ENCODE data around the gene CMC1.
"Not testable (repeated sequence)": the region's sequence is repeated elsewhere in the genome, so short reads cannot be mapped to it uniquely, and the experiment has no call there.

Gene CMC1

GRCh38 chr3:28267984-28268849, 26.8 kb downstream of the CMC1 start:
- Histone ChIP-seq H3K9ac (ENCODE audit: low read depth, low read length) (no peak overlapping the region), H3K4me2 (ENCODE audit: insufficient read depth, low read length) (no peak overlapping the region), H3K9me3 (ENCODE audit: insufficient read depth, low read length, severe bottlenecking) (peaks cover 7% of the 10 kb centered on the region), H3K4me3 (ENCODE audit: low read depth in 1 of 2, low read length in 2 of 2) (no peak overlapping the region), H3K27me3 (ENCODE audit: insufficient read depth, low read length, poor library complexity) (no peaks in the 10 kb centered on the region), H3K36me3 (ENCODE audit: insufficient read depth, low read length) (peaks cover 62% of the 10 kb centered on the region), H3K4me1 (ENCODE audit: insufficient read depth, low read length) (no peaks in the 10 kb centered on the region), H3K27ac (ENCODE audit: low read length) (no peak overlapping the region), H4K20me1 (ENCODE audit: insufficient read depth, low read length) (no peaks in the 10 kb centered on the region), H3K79me2 (ENCODE audit: insufficient read depth, low read length) (peaks cover 3% of the 10 kb centered on the region; the same call in 1 of the 2 replicates), H2AFZ (ENCODE audit: low read depth, low read length) (no peak overlapping the region)
- no peak for DNase-seq
- TF ChIP-seq CTCF (IDR thresholded peaks at IDR 0.05; ENCODE audit: borderline replicate concordance, extremely low read depth, low read length, poor library complexity, severe bottlenecking), result no peak
- no peak for TF ChIP-seq EZH2 (IDR thresholded peaks at IDR 0.05; ENCODE audit: borderline replicate concordance, low read depth, low read length, severe bottlenecking)
- no peak for ATAC-seq (ENCODE audit: insufficient read depth, low read depth)

GRCh38 chr3:28268989-28269388, 27.6 kb downstream of the CMC1 start:
- H3K4me2 ChIP-seq (ENCODE audit: insufficient read depth, low read length), result no peak overlapping the region
- peaks cover 12% of the 10 kb centered on the region for H3K9me3 ChIP-seq (ENCODE audit: insufficient read depth, low read length, severe bottlenecking)
- no peak overlapping the region for H3K27ac ChIP-seq (ENCODE audit: low read length)
- no peak overlapping the region for H3K9ac ChIP-seq (ENCODE audit: low read depth, low read length)
- peaks cover 62% of the 10 kb centered on the region for H3K36me3 ChIP-seq (ENCODE audit: insufficient read depth, low read length)
- no peak overlapping the region for H2AFZ ChIP-seq (ENCODE audit: low read depth, low read length)
- ATAC-seq (ENCODE audit: insufficient read depth, low read depth) (peak; percentile 72), DNase-seq (no peak)
- no peak overlapping the region for H3K4me3 ChIP-seq (ENCODE audit: low read depth in 1 of 2, low read length in 2 of 2)
- peaks cover 7% of the 10 kb centered on the region; the same call in 1 of the 2 replicates for H3K79me2 ChIP-seq (ENCODE audit: insufficient read depth, low read length)
- no peaks in the 10 kb centered on the region for H3K4me1 ChIP-seq (ENCODE audit: insufficient read depth, low read length)
- TF ChIP-seq EZH2 (IDR thresholded peaks at IDR 0.05; ENCODE audit: borderline replicate concordance, low read depth, low read length, severe bottlenecking), result no peak
- TF ChIP-seq CTCF (IDR thresholded peaks at IDR 0.05; ENCODE audit: borderline replicate concordance, extremely low read depth, low read length, poor library complexity, severe bottlenecking), result peak; percentile 39
- no peaks in the 10 kb centered on the region for H3K27me3 ChIP-seq (ENCODE audit: insufficient read depth, low read length, poor library complexity)
- H4K20me1 ChIP-seq (ENCODE audit: insufficient read depth, low read length), result no peaks in the 10 kb centered on the region

- not testable (repeated sequence) for DNase-seq; H3K79me2 ChIP-seq (ENCODE audit: insufficient read depth, low read length); H3K27ac ChIP-seq (ENCODE audit: low read length); H2AFZ ChIP-seq (ENCODE audit: low read depth, low read length); H4K20me1 ChIP-seq (ENCODE audit: insufficient read depth, low read length); ATAC-seq (ENCODE audit: insufficient read depth, low read depth); H3K9ac ChIP-seq (ENCODE audit: low read depth, low read length); H3K4me3 ChIP-seq (ENCODE audit: low read depth in 1 of 2, low read length in 2 of 2); H3K4me2 ChIP-seq (ENCODE audit: insufficient read depth, low read length); H3K27me3 ChIP-seq (ENCODE audit: insufficient read depth, low read length, poor library complexity); H3K4me1 ChIP-seq (ENCODE audit: insufficient read depth, low read length)
- H3K9me3 ChIP-seq (ENCODE audit: insufficient read depth, low read length, severe bottlenecking), result peaks cover 12% of the 10 kb centered on the region
- H3K36me3 ChIP-seq (ENCODE audit: insufficient read depth, low read length), result peaks cover 60% of the 10 kb centered on the region
Measured at GRCh38 chr3:28269884-28270283, 28.5 kb downstream of the CMC1 start.

GRCh38 chr3:28273837-28274236, 32.4 kb downstream of the CMC1 start:
- Histone ChIP-seq H3K9ac (ENCODE audit: low read depth, low read length) (no peak overlapping the region), H3K4me1 (ENCODE audit: insufficient read depth, low read length) (peaks cover 24% of the 10 kb centered on the region), H3K27me3 (ENCODE audit: insufficient read depth, low read length, poor library complexity) (no peaks in the 10 kb centered on the region), H3K9me3 (ENCODE audit: insufficient read depth, low read length, severe bottlenecking) (peaks cover 12% of the 10 kb centered on the region), H3K27ac (ENCODE audit: low read length) (no peak overlapping the region), H2AFZ (ENCODE audit: low read depth, low read length) (no peak overlapping the region), H3K4me3 (ENCODE audit: low read depth in 1 of 2, low read length in 2 of 2) (no peak overlapping the region), H3K36me3 (ENCODE audit: insufficient read depth, low read length) (peaks cover 56% of the 10 kb centered on the region), H3K4me2 (ENCODE audit: insufficient read depth, low read length) (no peak overlapping the region), H4K20me1 (ENCODE audit: insufficient read depth, low read length) (no peaks in the 10 kb centered on the region), H3K79me2 (ENCODE audit: insufficient read depth, low read length) (peaks cover 15% of the 10 kb centered on the region)
- TF ChIP-seq EZH2 (IDR thresholded peaks at IDR 0.05; ENCODE audit: borderline replicate concordance, low read depth, low read length, severe bottlenecking) (no peak), CTCF (IDR thresholded peaks at IDR 0.05; ENCODE audit: borderline replicate concordance, extremely low read depth, low read length, poor library complexity, severe bottlenecking) (no peak)
- DNase-seq (no peak), ATAC-seq (ENCODE audit: insufficient read depth, low read depth) (no peak)
